HG03439 (cell line): ENCODE measurements around the gene RNF144A.

ENCODE experiments used
- ATAC-seq: cut with Tn5 transposase; IDR thresholded peaks from one replicate; pipeline ENCODE4 v1.9.1; 2021; ENCODE audit warnings: mild to moderate bottlenecking, moderate library complexity; ENCODE audit not compliant: unreplicated experiment

Gene RNF144A

DNA sequence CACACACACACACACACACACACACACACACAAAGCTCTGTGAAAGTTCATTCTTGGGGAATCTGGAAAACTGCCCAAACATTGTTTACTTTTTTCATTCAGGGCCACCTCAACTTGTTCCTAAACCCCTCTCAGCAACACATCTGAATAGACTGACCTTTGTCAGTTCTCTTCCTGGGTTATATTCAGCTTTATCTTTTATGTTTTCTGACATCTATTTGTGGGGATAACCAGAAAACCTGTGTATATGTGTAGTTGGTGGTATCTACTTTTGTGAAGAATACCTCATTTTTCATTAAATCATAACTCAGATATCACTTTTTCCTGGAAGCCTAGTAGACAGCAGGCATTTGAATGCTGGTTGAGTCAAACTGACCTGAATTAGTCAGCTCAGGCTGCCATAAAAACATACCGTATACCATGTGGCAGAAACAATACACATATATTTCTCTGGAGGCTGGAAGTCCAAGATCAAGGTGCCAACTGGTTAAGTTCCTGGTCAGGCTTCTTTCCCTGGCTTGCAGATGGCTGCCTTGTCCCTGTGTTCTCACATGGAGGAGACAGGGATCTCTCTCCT, 11.0 kb upstream of the RNF144A start:
- ATAC-seq: no peak

DNA sequence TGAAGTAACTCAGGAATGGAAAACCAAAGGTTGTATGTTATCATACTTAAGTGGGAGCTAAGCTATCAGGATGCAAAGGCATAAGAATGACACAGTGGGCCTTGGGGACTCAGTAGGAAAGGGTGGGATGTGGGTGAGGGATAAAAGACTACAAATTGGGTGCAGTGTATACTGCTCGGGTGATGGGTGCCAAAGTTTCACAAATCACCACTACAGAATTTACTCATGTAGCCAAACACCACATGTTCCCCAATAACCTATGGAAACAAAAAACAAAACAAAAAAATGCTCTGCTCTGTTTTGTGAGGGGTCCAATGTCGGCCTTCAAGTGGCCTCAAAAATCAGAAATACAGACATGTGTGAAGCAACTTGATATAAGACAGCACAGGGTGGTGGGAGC, 8.9 kb upstream of the RNF144A start:
- ATAC-seq: no peak

DNA sequence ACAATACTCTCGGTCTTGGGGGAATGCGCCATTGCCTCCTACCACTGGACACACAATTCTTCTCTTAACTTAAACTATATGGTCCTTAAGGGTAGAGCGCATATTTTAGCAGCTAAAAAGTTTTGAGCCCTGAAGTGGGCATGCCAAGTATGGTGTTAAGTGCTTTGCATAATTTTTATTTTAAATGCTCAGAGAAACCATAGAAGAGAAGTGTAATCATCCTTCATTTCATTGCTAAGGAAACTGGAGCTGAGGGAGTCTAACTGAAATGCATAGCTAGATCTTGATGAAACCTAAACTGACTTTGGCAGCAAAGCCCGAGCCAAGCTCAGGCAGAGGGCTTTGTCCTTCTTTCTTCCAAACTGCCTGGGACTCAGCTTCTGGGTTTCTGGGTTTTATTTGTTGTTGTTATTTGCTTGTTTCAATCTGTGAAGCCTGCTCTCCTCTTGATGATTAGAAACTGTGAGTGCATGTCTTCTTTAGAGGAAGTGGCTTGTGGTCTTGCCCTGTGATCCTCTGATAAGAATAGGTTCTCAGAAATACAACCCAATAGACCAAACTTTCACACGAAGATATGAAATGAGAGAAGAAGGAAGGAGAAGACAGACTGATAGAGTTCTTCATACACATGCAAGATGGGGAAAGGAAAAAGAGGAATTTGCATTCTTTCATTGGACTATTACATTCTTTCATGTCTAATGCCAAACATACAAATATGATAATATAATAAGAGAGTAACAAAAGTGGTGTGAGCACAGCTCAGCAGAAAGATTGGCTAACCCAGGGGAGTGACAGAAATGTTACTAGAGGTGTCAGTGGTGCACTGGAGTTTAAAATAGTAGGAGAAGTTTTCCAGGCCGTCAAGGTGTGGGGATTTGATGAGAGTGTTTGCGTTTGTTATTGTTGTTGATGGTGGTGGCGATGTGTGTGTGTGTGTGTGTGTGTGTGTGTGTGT, 7.5 kb upstream of the RNF144A start:
- ATAC-seq: peak; percentile 97

DNA sequence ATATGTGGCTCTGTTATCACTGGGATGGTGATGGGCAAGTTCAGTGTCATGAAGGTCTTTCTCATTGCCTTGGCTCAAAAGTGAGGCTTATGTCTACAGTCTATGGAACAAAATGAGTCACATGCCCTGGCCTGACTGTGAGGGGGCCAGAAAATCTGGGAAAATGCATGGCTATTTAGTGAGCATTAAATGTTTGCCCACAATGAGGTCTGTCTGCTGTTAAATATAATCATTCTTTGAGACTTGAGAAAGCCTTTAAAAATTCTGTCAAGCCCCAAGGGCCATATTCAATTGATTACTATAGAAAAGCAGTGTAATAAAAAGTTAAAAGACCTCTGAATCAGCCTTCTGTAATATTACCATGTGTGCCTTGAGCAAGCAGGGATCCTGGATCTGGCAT, 5.5 kb upstream of the RNF144A start:
- no peak for ATAC-seq

DNA sequence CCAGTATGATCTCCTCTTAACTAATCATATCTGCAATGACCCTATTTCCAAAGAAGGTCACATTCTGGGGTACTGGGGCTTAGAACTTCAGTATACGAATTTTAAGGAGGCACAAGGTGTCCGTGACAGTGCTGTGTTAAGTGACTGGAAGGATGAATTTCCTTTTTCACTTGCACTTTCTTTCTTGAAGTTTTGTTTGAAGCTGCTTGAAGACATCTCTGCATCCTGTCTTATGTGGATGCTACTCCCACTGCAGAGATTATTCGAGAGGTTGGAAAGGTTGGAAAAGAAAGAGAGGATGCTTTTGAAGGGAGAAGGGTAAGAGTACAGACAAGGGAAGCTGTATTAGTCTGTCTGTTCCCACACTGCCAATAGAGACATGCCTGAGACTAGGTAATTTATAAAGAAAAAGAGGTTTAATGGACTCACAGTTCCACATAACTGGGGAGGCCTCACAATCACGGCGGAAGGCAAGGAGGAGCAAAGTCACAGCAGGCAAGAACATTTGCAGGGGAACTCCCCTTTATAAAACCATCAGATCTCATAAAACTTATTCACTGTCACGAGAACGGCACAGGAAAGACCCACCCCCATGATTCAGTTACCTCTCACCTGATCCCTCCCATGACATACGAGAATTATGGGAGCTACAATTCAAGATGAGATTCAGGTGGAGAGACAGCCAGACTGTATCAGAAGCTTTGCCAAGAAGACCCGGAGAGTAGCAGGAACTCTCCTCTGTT, 3.6 kb upstream of the RNF144A start:
- no peak for ATAC-seq

DNA sequence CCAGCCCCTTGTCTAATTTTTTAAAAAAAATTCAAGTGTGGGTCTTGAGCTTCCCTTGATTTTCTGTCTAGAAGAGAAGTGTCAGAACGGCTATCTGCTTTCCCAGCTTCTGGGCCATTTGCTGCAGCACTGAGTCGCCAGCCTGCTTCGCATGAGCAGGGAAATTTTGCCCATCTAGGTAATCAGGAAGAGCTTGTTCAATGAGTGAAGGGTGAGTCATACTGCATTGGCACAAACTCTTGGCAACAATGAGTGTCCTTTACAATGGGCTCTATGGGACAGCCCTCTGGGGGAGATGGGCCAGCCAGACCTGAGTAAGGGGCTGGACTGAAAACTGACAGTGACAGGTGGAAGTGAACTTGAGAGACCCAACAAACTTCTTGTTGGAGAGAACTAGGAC, 2.4 kb upstream of the RNF144A start:
- no peak for ATAC-seq

DNA sequence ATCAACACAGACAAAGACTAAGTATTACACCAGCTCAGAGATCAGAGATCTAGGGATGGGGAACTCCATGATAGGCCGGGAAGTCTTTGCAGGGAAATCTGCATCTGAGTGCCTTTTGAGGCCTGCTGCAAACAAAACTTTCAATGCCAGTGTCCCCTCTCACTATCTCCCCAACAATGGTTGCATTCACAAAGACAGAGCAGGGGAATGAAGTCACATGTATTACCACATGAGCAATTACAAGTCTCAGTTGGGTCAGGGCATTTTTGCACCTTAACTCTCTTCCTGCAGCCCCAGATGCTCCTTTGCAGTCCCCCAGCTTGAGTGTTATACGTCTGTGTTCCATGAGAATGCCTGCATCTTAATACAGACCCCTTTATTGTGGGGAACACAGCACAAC, 1.8 kb upstream of the RNF144A start:
- no peak for ATAC-seq

DNA sequence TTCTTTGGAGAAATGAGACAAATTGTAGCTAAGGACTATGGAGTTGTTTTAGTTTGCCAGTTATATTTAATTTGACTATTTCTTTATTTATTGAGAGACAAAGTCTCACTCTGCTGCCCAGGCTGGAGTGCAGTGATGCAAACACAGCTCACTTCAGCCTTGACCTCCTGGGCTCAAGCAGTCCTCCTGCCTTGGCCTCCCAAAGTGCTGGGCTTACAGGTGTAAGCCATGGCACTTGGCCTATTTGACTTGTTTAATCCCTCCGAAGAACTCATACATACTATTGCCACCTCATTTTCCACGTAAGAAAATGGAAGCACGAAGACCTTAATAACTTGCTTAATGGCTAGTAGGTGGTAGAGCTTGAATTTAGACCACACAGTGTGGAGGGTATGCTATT, 988 bp upstream of the RNF144A start:
- ATAC-seq: no peak

DNA sequence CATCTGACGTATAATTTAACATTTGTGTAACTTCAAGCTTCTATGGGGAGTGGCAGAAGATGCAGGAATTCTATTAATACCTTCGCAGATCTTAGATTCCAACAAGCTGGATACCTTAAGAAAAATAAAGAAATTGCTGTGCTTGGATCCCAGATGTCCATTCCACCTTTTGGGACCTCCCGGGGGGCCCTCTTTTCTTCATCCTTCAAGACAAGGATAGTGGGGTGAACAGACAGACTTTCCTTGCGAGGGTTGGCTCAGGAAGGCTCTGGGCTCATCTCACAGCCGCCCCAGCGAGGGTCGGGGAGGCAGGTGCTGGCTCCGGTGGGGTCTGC, 509 bp upstream of the RNF144A start:
- no peak for ATAC-seq

DNA sequence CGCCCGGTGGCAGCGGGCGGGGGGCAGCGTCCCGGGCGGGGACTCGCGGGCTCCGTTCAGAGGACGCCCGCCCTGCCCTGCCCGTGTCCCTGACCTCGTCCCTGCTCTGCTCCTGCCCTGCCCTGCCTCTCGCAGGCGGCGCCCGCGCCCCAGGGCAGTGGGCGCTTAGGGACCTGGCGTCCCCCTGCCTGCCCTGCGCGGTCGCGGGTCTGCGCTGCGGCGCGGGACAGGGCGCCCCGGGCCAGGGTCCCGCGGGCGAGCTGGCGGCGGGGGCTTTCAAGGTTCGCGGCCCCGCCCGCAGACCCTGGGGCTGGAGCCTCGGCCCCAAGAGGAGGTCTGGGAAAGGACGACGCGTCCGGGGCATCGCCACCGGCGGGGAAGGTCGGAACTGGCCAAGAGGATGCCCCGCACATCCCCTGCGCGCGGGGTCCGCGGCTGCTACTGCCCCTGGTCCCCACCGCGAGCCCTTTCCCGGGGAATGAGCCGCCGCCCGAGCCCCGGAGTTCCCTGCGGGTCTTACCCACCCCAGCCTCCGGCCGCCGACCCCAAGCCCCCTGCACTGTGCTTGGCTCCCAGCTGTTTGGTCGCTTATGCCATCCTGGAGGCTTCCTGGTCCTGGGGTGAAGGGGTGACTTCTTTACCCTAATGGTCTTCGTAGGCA, 679 bp downstream of the RNF144A start:
- ATAC-seq: no peak

DNA sequence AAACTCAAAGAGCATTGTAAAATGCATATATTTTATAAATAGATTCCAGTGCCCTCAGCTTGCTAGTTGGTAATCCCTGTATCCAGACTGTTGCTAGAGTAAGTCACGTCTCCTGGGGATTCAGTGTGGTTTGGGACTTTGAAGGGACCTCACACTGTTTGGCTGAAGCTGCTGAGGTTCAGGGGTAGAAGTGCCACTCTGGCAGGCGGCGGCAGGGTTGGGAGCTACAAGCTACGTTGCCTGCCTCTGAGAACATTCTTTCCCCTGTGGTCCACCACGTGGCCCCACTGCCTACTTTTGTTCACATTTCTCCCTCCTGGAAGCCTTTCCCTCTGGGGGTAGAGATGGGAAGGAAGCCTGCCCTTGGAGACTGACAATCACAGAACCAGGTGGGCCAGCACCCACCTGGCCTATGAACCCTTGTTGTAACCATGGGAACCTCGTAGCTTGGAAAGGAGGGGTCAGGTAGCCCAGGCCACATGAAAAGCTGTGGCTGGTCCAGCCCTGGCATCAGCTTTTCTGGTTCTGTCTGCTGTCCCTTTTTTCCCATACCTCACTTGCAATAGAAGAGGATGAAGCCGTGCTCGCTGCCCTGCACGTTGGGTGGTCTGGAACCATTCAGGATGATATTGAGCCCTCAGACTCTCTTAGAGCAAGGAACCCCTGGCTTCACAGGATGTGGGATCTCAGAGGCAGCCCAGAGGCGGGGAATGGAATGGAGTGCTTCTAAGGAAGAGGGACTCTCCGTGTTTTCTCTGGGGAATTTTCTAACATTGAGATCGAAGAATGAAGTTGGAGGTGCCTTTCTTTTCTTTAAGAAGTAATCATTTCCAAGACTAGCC, 2.9 kb downstream of the RNF144A start:
- ATAC-seq: no peak

DNA sequence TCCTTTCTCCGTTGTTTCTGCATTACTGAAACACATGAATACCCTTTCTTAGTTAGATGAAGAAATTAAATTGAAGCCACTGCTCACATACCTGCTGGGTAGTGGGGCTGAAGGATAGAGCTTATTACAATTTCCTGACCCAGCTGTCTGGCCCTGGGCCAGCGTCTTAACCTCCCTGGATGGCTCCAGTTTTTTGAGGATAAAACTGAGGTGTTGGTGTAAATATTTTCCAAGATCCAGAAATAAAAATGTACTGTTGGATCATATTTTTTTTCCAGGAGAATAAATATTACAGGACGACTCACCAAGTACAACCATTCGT, 3.5 kb downstream of the RNF144A start:
- no peak for ATAC-seq

DNA sequence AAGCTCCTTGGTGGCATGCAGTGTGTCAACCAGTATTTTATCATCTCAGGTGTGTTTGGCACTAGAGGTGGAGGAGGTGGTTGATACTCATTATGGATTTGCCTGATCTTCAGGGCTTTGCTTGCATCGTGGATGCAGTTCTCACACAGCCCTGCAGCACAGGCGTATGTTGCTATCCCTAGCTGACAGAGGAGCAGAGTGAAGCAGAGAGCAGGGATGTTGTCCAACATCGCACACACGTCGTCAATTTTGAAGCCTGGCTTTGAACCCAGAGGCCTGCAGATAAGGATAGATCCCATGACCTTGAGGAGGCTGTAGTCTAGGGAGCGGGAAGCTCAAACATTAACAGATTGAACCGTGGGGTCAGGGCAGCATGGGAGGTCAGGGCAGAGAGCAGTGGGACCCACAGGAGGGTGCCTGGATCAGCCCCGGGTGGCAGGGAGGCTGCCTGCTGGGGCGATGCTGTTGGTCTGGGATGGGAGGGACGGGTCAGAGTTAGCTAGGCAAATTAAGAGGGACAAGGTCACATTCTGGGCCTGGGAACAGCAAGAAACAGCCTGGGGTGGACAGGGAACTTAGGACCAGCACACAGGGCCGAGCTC, 4.2 kb downstream of the RNF144A start:
- no peak for ATAC-seq

DNA sequence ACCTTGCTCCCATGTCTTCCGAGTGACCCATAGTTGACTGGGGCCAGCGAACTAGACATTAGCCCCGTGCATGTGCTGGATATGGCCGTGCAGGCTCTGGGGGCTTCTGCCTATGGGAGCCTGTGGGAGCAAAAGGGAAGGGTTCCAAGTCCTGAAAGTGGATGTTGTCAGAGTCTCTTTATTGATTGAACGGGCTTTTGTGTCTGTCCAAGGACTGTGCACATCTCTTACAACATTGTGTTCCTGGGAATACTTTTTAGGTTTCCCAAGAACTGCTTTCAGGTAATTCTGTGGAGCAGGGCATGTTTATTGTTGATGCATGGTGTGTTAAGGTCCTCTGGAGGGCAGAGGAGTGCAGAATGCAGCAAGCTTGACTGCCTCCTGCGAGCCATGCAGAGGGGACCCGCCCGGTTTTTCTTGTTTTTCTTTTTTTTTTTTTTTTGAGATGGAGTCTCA, 5.0 kb downstream of the RNF144A start:
- no peak for ATAC-seq

DNA sequence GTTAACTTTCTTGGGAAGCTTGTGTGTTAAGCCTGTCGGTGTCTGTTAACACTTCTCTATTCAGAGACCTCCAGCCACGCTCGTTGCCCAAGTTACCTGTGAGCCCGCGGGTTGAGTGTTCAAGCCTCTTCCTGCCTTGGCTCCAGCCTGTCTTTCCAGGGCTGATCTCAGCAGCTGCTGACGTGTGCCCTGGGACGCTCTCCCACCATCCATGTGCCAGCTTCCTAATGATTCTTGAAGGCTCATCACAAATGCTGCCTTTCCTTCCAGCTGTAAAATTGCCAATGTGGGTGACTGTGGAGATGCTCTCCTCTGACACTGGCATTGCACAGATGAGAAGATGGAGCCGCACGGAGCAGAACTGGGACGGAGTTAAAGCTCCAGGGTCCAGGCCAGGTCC, 6.1 kb downstream of the RNF144A start:
- no peak for ATAC-seq

DNA sequence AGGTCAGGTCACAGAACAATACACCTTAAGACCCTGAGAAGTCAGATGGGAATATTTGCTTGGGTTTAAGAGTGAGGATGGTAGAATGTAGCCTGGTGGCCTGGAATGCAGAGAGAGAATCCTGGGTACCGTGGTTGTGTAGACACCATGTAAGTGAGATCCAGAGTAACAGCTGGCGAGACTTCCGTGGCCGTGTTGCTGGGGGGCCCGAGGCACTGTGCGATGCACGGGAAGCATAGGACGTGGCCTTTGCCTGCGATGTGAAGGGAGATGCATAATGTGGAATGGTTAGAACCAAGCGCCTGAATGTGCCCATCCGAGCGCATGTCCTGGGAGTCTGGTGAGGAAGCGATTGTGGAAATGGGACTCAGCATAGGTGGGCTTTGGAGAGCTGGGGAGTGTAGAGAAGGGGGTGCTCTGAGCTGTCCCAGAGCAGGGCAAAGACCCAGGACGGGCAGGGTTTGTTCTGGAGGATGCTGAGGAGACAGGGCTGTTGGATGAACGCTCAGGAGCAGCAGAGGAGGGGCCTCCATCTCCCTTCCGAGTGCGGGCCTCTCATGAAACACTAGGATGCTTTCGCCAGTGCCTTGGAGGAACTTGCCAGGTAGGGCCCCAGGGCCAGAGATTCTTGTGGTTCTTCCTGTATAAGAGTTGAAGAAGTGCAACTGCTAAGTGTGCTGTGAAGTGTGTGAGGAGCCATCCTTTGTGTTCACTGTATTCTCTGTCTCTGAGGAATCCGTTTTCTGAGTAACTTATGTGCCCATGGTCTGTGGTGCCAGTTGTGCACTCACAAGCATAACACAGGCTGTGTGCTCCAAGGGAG, 7.1 kb downstream of the RNF144A start:
- ATAC-seq: no peak

DNA sequence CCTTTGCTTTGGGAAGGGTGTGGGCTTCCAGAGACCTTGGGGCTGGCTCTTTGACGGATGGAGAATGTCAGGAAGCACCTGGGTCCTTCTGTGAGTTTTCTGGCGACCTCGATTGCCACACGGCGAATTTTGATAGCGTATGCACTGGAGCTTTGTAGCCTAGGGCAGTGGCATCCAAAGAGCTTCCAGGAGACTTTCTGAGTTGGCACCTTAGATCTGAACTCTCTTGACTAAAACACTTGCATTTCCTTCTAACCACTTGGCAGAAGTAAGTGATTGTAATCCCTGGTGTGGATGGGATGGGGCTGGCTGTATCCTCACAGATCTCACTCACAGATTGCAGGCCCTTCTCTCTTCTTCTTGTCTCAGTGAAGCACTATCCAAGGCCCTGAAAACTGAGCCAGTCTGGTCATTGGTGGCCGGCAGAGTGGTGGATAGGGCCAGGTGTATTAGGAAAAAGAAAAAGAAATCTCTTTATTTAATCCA, 7.8 kb downstream of the RNF144A start:
- no peak for ATAC-seq

DNA sequence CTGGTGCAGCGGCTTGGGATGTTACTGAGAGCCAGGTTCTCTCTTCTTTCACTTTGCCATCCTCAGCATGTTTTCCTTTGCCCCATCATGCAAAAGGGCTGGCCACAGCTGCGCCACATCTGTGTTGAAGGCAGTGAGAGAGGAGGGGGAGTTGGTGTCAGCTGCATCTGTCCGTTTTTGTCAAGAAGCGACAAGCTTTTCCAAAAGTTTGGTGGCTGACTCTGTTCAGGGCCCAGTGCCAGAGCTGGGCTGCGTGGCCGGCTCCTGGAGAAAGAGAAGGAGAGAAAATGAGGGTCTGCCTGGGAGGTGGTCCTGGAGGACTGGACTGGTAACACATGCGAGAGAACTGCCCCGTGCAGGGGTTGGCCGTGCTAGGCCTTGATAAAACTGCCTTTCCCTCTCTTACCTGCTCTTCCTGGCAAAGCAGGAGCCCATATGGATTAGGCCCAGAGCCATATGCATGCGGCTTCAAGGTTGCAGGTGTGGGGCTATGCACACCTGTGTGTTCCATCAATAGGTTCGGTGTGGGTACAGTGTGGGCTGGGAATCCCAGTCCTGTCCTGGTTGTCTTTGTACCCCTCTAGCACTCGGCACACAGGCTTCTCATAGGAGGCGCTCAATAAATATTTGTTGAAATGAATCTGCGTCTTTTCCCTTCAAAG, 9.0 kb downstream of the RNF144A start:
- no peak for ATAC-seq

DNA sequence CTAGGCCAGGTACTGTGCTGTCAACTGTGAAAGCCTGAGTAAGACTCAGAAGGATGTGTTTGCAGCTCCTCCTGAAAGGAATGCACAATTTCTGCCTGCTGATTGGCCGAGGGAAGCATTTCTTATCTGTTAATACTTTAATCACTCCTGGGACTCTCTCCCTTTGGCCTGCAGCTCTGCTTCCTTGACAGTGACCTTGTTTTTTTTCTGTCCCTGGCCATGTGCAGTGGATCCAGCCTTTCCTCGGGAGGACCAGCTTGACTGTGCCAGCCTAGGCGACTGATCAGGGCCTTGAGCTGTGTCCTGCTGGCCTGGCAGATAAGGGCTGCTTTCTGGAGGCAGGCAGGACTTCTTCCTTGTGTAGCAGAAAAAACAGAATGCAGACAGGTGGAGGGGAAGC, 10.0 kb downstream of the RNF144A start:
- no peak for ATAC-seq
